ENCODE measurements around the gene TAGLN.
"Not testable (repeated sequence)": the region's sequence is repeated elsewhere in the genome, so short reads cannot be mapped to it uniquely, and the experiment has no call there.

TAGLN gene

DNA sequence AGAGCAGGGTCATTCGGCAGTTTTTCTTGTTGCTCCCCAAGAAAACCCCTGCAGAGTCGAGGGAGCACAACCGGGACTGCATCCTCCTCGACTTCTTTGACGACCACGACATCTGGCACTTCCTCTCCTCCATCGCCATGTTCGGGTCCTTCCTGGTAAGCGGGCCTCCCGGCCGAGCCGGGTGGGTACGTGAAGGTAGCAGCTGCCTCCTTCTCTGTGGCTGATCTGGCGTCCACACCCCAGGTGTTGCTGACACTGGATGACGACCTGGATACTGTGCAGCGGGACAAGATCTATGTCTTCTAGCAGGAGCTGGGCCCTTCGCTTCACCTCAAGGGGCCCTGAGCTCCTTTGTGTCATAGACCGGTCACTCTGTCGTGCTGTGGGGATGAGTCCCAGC is 3.4 kb upstream of the TAGLN start:
- no peak for DNase-seq (ENCODE audit: low read depth)

GRCh38 chr11:117197006-117197405 is 2.2 kb upstream of the TAGLN start:
- no peak for DNase-seq (ENCODE audit: low read depth)

GRCh38 chr11:117197516-117198456 is 1.4 kb upstream of the TAGLN start:
- no peak for DNase-seq (ENCODE audit: low read depth)

DNA sequence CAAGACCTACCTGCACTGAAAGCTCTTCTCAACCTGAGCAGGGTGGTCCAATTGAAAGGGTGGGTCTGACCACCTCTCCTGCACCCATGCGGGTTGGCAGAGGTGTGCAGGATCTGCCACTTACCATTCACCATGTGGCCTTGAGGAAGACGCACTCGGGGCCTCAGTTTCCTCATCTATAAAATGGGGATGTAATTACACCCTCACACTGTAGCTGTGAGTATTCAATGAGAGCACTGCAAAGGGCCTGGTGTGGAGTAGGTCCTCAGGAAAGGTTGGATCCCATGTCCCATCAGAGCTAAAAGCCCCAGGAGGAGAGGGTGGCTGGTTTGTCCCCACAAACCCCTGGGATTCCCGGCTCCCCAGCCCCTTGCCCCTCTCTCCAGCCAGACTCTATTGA is 557 bp upstream of the TAGLN start:
- no peak for DNase-seq (ENCODE audit: low read depth)

DNA sequence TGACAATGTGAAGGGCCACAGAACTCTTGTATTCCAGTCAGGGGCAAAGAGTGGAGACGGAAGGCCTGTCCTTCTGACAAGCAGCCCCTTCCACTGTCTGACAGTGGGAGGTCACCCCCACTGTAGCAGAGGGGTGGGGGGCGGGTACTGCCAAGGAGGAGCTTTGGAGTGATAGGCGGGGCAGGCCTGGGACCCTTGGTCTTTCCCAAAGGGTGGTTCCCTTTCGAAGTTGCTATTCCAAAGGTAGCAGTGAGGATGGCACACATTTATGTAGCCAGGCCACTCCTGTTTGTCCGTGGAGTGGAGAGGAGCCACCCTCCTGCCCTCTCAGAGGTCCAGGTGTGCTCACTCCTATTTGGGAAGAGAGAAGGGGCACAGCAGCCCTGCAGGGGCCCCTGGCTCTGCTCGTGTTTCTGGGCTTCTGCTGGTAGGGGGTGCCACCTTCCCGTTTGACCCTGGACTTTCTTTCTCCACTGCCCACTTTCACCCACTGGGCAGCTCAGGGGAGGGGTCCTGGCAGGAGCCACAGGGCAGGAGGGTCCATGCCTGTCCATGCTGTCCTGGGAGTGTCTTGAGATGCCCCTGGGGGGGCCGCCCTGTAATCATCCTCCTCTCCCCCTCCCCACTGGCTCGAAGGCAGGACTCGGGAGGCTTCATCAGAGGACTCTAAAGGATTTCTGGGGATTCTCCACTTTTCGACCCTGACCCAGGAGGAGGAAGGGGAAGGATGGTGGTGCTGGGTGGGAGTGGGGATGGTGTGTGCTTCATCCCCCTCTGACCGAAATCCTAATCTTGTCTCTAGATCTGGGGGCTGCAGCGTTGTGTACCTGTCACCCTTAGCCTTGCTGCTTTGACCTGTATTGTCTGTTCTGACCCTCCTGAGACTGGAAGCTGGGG is 994 bp downstream of the TAGLN start:
- DNase-seq (ENCODE audit: low read depth) = no peak

DNA sequence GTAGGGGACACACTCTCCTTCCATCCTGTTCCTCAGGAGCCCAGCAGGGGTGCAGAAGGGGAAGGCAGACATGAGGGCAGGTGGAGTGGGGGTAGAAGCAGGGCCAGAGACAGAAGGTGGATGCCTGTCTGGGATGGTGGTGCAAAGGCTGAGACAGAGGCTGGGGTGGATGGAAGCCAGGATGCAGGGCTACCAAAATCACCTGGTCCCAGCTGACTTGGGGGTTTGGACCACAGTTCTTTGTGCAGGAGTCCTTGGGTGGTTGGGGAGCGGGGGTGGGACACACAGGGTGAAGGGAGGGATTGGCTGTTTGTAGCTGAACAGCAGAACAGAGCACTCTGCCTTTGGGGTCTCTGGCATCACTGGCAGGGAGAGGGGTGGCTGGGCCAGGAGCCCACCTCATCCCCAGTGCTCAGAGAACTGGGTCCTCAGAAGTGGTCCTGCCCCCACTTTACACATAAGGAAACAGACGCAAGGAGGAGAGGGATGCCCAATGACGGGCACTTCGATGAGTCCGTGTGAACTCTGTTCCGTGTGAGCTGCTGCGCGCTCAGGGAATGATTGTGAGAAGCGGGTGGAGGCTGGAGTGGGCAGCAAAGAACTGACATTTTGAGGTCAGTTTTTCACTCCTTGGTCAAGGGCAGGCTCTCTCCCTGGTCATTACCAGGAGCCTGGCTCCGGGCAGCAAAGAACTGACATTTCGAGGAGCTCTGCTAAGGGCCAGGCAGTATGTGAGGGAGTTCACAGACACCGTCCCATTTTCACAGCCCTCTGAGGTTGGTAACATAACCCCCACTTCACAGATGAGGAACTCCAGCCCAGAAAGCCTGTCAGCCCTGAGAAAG is 1.9 kb downstream of the TAGLN start:
- DNase-seq (ENCODE audit: low read depth) = no peak

DNA sequence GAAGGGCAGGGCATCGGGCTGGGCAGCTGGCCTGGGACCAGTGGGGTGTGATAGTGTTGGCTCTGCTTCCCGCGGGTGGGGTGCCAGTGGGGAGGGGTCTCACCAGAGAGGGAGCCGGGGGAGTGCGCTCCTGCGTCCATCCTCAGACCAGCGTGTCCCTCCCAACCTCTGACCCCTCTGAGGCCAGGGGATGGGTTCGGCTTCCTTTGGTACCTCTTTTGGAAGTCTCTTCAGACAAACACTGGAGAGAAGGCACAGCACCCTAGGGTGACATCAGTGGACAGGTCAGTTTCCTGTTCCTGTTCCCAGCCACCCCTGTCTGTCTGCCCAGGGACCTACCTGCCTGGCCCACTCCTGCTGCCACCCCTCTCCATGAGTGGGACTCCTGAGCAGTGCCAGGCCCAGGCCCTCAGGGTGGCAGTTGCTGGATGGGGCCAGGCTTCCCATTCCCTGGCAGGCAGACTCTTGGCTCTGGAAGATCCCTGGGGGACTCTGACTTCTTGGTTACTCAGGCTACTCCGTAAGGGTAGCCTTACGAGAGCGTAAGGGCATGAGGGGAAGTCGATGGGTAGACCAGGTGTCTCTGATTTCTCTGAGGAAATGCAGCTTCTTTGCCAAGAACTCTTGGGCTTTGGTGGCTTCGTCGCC is 2.6 kb downstream of the TAGLN start:
- DNase-seq (ENCODE audit: low read depth) = no peak

DNA sequence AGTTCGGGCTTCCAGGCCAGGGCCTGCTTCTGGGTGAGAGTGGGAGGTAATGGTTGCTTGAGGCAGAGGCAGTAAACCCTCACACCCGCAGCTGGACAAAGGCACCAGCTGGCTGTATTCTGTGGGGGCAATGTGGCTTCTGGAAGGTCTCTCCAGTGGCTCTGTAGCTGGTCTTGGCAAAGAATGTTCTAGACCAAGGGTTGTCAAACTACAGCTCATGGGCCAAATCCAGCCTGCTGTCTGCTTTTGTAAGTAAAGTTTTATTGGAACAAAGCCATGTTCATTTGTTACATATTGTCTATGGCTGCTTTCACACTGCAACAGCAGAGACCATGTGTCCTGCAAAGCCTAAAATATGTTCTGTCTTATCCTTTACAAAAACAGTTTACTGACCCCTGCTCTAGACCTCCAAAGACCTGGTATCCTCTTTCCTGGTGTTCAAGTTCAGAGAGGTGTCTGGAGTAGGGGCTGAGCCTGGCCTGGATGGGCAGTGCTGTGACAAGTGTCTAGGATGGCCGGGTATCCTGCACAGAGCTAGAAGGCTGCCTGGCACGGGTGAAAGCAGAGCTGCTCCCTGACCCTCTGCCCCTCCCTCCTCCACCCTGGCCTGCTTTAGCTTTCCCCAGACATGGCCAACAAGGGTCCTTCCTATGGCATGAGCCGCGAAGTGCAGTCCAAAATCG is 3.4 kb downstream of the TAGLN start:
- DNase-seq (ENCODE audit: low read depth) = no peak

GRCh38 chr11:117203069-117203407 is 3.9 kb downstream of the TAGLN start:
- no peak for DNase-seq (ENCODE audit: low read depth)

DNA sequence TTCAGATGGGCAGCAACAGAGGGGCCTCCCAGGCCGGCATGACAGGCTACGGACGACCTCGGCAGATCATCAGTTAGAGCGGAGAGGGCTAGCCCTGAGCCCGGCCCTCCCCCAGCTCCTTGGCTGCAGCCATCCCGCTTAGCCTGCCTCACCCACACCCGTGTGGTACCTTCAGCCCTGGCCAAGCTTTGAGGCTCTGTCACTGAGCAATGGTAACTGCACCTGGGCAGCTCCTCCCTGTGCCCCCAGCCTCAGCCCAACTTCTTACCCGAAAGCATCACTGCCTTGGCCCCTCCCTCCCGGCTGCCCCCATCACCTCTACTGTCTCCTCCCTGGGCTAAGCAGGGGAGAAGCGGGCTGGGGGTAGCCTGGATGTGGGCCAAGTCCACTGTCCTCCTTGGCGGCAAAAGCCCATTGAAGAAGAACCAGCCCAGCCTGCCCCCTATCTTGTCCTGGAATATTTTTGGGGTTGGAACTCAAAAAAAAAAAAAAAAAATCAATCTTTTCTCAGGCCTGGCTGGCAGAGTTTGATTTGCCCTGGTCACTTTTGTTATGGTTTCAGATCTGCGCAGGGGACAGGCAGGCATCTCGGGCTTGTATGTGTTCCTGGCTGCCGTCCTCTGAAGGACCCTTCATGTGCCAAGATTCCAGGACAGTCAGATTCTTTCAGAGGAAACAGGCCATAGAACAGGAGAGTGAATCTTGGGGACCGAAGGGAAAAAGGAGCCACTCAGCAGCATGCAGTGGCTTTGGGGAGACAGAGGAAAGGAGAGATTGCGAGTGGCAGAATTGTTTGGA is 5.3 kb downstream of the TAGLN start:
- DNase-seq (ENCODE audit: low read depth) = no peak

- DNase-seq (ENCODE audit: low read depth) = no peak
Measured at GRCh38 chr11:117205211-117205818, 6.1 kb downstream of the TAGLN start.

GRCh38 chr11:117206111-117206510 is 6.9 kb downstream of the TAGLN start:
- not testable (repeated sequence) for DNase-seq (ENCODE audit: low read depth)

DNA sequence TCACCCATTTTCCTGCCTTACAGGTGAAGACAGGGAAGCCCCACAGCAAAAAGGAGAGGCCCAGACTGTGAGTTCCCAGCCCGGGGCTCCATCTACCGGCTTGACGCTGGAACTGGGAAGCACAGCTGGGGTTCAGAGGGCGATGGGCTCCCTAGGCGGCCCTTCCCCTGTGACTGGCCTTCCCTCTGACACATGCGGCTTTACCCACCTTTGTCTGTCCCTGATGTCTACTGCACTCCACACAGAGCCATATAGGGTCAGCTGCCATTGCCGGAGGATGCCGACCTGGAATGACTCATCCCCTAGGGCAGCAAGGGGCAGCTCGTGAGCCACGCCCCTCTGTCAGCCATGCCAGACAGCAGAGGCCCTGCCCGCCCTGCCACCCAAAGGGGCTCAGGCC is 7.7 kb downstream of the TAGLN start:
- DNase-seq (ENCODE audit: low read depth) = not testable (repeated sequence)

DNA sequence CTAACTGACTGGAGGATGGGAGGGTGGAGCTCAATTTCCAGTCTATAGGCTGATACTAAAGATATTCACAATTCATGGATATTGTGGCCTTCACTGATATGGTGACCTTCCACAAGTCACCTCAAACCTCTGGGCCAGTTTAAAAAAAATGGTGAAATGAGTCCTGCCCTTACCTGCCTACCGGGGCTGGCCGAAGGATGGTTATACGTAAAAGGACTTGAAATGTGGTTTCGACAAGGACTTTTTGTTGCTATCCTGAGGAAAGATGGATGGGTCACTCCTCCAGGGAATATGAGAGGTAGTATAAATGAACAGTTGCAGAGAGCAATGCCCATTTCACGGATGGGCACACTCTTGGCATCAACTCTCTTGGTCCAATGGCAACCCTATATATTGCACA is 8.3 kb downstream of the TAGLN start:
- DNase-seq (ENCODE audit: low read depth) = not testable (repeated sequence)

GRCh38 chr11:117208710-117209109 is 9.5 kb downstream of the TAGLN start:
- DNase-seq (ENCODE audit: low read depth) = not testable (repeated sequence)

GRCh38 chr11:117209351-117210125 is 10.4 kb downstream of the TAGLN start:
- DNase-seq (ENCODE audit: low read depth) = not testable (repeated sequence)

- no peak for DNase-seq (ENCODE audit: low read depth)
Measured at GRCh38 chr11:117210620-117211019, 11.4 kb downstream of the TAGLN start.

DNA sequence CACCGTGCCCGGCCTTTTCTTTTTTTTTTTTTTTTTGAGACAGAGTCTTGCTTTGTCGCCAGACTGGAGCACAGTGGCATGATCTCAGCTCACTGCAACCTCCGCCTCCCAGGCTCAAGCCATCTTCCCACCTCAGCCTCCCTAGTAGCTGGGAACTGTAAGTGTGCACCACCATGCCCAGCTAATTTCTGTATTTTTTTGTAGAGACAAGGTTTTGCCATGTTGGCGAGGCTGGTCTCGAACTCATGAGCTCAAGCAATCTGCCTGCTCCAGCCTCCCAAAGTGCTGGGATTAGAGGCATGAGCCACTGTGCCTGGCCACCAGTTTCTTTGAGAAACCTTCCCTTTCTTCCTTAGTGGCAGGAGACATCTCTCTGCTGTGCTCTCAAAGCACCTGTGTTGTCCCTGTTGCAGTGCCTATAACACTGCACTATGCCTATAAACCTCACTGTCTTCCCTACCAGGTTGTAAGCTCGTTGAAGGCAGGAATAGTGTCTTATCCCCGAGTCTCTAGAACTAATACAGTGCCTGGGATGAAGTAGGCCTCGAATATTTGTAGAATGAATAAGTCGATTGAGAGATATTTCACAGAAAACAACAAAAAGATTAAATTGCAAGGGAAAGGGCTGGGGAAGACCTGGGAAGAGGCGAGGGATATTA is 13.7 kb downstream of the TAGLN start:
- no peak for DNase-seq (ENCODE audit: low read depth)
